ENCODE results near the gene TLNRD1. TPM values are rescaled to one million over a fixed set of nuclear protein-coding genes. Genes with fewer than 3 reads are reported as not detected.
A peak's percentile ranks its signal among the peaks of the same experiment; 100 is the strongest.

The TLNRD1 gene
- total RNA-seq, 4 donors from 2014 or later: 17.0 to 31.9 (median 25.9) TPM

- Histone ChIP-seq H3K36me3 (no peaks in the 10 kb centered on the region), H3K4me3 (no peak overlapping the region), H3K27me3 (no peaks in the 10 kb centered on the region), H3K4me1 (peaks cover 0 to 31% (median 5%) of the 10 kb centered on the region in 3 donors), H3K27ac (no peak overlapping the region), H3K9me3 (no peaks in the 10 kb centered on the region)
- no peak for ATAC-seq
- TF ChIP-seq EP300 (IDR thresholded peaks at IDR 0.05) (no peak), POLR2A (IDR thresholded peaks at IDR 0.05) (no peak), POLR2AphosphoS5 (IDR thresholded peaks at IDR 0.05) (no peak), CTCF (IDR thresholded peaks at IDR 0.05) (no peak)
These were observed 10.9 kb downstream of the TLNRD1 start for GRCh38 chr15:81011593-81011992.

- no peak overlapping the region for H3K4me3 ChIP-seq
- 92% methylated on average over 2 of the region's 2 CpGs; no CpG with 5 or more reads in 1 of the 2 donors for WGBS, 2 donors (ENCODE audit: low coverage in 1 of 2)
- no peak overlapping the region for H3K27ac ChIP-seq
- TF ChIP-seq EP300 (IDR thresholded peaks at IDR 0.05): no peak
- no peak for TF ChIP-seq POLR2A (IDR thresholded peaks at IDR 0.05)
- no peak for TF ChIP-seq CTCF (IDR thresholded peaks at IDR 0.05)
- no peak for TF ChIP-seq POLR2AphosphoS5 (IDR thresholded peaks at IDR 0.05)
- H3K4me1 ChIP-seq: peaks cover 0 to 31% (median 5%) of the 10 kb centered on the region in 3 donors
- H3K9me3 ChIP-seq: no peaks in the 10 kb centered on the region
- H3K27me3 ChIP-seq: no peaks in the 10 kb centered on the region
- ATAC-seq: no peak
- H3K36me3 ChIP-seq: no peaks in the 10 kb centered on the region
These were observed 11.9 kb downstream of the TLNRD1 start for GRCh38 chr15:81012588-81012987.

GRCh38 chr15:81013396-81013929, 12.7 kb downstream of the TLNRD1 start:
- Histone ChIP-seq H3K27me3 (no peaks in the 10 kb centered on the region), H3K4me3 (no peak overlapping the region), H3K27ac (no peak overlapping the region), H3K9me3 (no peaks in the 10 kb centered on the region), H3K36me3 (no peaks in the 10 kb centered on the region), H3K4me1 (peaks cover 0 to 31% (median 5%) of the 10 kb centered on the region in 3 donors)
- no peak for ATAC-seq
- TF ChIP-seq POLR2AphosphoS5 (IDR thresholded peaks at IDR 0.05): no peak
- TF ChIP-seq EP300 (IDR thresholded peaks at IDR 0.05): no peak
- TF ChIP-seq POLR2A (IDR thresholded peaks at IDR 0.05): no peak
- TF ChIP-seq CTCF (IDR thresholded peaks at IDR 0.05): no peak
- WGBS, 2 donors (ENCODE audit: low coverage in 1 of 2): 72 to 90% methylated on average over 3 to 4 of the region's 4 CpGs

GRCh38 chr15:81014446-81015093, 13.8 kb downstream of the TLNRD1 start:
- Histone ChIP-seq H3K27me3 (no peaks in the 10 kb centered on the region), H3K9me3 (no peaks in the 10 kb centered on the region), H3K36me3 (no peaks in the 10 kb centered on the region), H3K4me1 (peaks cover 0 to 31% (median 5%) of the 10 kb centered on the region in 3 donors), H3K4me3 (no peak overlapping the region), H3K27ac (peak overlapping the region in 1 of 4 donors; percentile 32)
- no peak for ATAC-seq
- no peak for TF ChIP-seq POLR2AphosphoS5 (IDR thresholded peaks at IDR 0.05)
- no peak for TF ChIP-seq EP300 (IDR thresholded peaks at IDR 0.05)
- TF ChIP-seq POLR2A (IDR thresholded peaks at IDR 0.05): no peak
- no peak for TF ChIP-seq CTCF (IDR thresholded peaks at IDR 0.05)
- 91 to 92% methylated on average over 4 to 8 of the region's 9 CpGs for WGBS, 2 donors (ENCODE audit: low coverage in 1 of 2)

Data from gastroesophageal sphincter (tissue), 4 donors.